Amygdala (tissue), 56 donors: ENCODE data around the gene IL36RN.
"Not testable (repeated sequence)": the region's sequence is repeated elsewhere in the genome, so short reads cannot be mapped to it uniquely, and the experiment has no call there.

Experiments used
- DNase-seq, 56 donors: peaks; one replicate each; lab custom pipeline; 2025; lab: John Stamatoyannopoulos, UW

Gene IL36RN

GRCh38 chr2:113096842-113097618, 38.0 kb downstream of the IL36RN start:
- DNase-seq: not testable (repeated sequence)

- DNase-seq: no peak
These were observed 39.0 kb downstream of the IL36RN start for GRCh38 chr2:113098041-113098440.

GRCh38 chr2:113098532-113098931, 39.5 kb downstream of the IL36RN start:
- DNase-seq: no peak

- DNase-seq: no peak
These were observed 43.1 kb downstream of the IL36RN start for GRCh38 chr2:113102133-113102532.

- no peak for DNase-seq
These were observed 44.3 kb downstream of the IL36RN start for GRCh38 chr2:113103277-113103676.

- peak in 1 of 56 donors; percentile 5 for DNase-seq
These were observed 45.1 kb downstream of the IL36RN start for GRCh38 chr2:113104054-113104611.

- no peak for DNase-seq
These were observed 46.2 kb downstream of the IL36RN start for GRCh38 chr2:113105047-113105785.

- no peak for DNase-seq
These were observed 52.1 kb downstream of the IL36RN start for GRCh38 chr2:113111121-113111520.

GRCh38 chr2:113111823-113112287, 52.9 kb downstream of the IL36RN start:
- DNase-seq: no peak

- no peak for DNase-seq
These were observed 53.4 kb downstream of the IL36RN start for GRCh38 chr2:113112441-113112840.

- no peak for DNase-seq
These were observed 53.9 kb downstream of the IL36RN start for GRCh38 chr2:113112871-113113270.

- DNase-seq: no peak
These were observed 54.8 kb downstream of the IL36RN start for GRCh38 chr2:113113807-113114206.
